GM18951 (cell line): ENCODE data around the gene RPRD2.

Experiments used
- POLR2A ChIP-seq: IDR thresholded peaks from 4 replicates; pipeline ENCODE4 v1.6.1; 2011; ENCODE audit warnings: mild to moderate bottlenecking; ENCODE audit not compliant: insufficient read length, insufficient read depth; ENCODE audit errors: extremely low read depth
- in situ Hi-C: fragments of 300-500 bp; cut with MboI; formaldehyde crosslinking; loops from one replicate; pipeline ENCODE4 v1.12.0; 2022; ENCODE audit warnings: low sequenced_read_pairs, mixed read lengths, inconsistent platforms; ENCODE audit not compliant: unreplicated experiment

Gene RPRD2

DNA sequence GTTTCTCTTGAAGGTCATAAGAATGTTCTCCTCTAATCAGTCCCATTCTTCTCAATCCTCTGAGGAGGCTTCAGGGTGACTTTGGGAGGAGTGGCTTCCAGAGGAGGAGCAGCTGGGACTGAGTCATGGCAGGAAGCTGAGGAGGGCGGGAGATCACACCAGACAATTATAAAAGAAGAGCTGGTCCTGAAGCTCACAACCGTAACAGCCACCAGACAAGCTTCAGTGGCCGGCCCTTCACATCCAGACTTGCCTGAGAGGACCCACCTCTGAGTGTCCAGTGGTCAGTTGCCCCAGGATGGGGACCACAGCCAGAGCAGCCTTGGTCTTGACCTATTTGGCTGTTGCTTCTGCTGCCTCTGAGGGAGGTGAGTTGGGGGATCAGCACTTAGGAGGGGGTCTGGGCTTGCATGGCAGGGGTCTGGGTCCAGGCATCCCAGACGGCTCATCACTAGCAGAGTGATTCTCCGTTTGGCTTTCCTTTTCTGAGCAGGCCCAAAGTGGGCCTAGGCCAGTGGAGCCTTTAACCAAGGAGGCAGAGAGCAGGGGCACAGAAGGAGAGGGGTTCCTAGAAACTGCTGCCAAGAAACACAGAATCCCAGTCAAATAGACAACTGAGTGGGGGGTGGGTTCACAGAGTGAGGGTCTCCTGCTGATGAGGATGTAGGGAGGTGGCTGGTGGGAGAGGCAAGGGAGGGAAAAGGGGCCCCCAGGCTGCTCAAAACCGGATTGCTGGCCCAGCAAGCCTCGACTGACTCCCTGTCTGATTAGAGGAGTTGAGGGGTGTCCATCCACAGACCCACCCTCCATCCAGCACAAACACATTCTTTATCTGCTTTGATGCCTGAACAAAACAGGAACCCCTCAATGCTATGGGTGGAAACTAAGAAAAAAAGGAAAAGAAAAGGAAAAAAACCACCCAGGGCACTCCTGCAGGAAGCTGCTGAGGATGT lies 144.2 kb downstream of the RPRD2 start, which contains the start of gene ECM1:
ECM1 (plus strand) TSS at position 198 of the 953 bp plus-strand sequence; CDS start at position 299, 101 bp downstream.
- TF ChIP-seq POLR2A = no peak
- in situ Hi-C loops = no loop called here

DNA sequence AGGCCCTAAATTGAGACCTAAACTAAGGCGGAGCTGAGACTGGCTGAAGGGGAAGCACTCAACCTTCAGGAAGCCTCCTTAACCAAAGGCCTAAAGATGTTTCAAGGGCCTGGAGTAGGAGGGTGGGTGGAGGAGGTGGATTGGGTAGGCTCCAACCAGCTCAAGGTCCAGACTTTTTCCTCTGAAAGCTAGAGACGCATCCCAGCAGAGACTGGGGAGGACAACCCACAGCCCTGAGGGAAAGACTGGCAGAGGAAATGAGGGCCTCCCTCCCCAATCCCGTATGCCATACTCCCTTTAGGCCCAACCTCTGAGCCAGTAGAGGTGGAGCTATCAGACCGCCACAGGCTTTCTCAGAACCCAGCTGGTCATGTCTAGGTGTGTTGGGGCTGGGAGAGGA lies 145.0 kb downstream of the RPRD2 start:
- no peak for TF ChIP-seq POLR2A
- in situ Hi-C loops = no loop called here

DNA sequence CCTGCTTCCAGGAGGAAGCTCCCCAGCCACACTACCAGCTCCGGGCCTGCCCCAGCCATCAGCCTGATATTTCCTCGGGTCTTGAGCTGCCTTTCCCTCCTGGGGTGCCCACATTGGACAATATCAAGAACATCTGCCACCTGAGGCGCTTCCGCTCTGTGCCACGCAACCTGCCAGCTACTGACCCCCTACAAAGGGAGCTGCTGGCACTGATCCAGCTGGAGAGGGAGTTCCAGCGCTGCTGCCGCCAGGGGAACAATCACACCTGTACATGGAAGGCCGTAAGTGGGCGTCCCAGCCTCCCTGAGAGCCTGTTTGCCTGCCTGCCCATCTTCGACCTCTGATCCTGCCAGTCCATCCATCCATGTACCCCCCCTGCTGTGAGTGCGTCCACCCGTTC lies 147.6 kb downstream of the RPRD2 start:
- in situ Hi-C loops = no loop called here
- no peak for TF ChIP-seq POLR2A

DNA sequence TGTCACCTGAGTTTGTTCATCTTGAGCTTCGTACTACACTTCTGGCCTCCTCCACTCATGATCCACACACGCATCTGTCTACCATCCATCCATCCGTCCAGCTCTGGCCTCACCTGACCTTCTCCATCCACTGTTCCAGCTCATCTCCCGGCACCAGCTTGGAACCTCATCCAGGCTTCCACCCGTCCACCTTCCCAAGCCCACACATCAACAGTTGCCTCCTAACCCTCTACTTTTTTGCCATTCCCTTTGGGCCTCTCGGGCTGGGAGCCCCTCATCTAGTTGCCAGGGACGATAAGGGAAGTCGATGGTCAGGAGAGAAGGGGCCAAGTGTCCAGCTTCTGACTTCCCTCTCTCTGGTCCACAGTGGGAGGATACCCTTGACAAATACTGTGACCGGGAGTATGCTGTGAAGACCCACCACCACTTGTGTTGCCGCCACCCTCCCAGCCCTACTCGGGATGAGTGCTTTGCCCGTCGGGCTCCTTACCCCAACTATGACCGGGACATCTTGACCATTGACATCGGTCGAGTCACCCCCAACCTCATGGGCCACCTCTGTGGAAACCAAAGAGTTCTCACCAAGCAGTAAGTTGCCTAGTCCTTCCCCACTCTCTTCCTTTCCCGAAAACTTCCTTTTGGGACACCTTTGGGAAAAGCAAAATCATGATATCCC lies 148.2 kb downstream of the RPRD2 start:
- no peak for TF ChIP-seq POLR2A
- in situ Hi-C loops = no loop called here

DNA sequence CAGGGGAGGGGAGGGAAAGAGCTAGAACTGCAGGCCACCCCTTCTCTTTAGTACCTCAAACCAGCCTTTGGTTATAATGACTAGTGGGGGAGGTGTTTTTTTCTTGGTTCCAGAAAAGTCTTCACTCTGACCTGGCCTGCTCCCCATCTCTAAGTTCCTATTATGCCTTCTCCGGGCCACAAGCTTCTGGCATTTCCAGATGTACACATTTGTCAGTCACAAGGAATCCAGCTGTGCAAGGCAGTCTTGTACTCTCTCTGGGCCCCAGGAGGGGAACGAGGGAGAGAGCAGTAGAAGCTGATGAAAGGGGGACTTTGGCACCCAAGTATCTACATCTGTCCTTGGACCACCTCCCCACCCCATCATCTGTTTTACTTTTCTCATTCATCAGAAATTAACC lies 148.9 kb downstream of the RPRD2 start:
- in situ Hi-C loops = no loop called here
- TF ChIP-seq POLR2A = no peak

DNA sequence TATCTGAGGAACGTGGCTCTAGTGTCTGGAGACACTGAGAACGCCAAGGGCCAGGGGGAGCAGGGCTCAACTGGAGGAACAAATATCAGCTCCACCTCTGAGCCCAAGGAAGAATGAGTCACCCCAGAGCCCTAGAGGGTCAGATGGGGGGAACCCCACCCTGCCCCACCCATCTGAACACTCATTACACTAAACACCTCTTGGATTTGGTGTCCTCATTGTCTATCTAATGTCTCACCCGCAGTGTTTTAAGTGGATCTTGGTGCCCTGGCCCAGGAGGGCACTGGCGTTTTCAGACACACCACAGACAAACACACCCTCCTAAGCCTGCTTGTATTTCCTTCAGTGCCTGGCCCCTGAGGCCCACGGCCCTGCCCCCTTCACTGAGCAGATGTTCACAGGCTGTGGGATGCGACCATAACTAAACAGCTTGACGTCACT lies 149.4 kb downstream of the RPRD2 start:
- TF ChIP-seq POLR2A = no peak
- in situ Hi-C loops = no loop called here

DNA sequence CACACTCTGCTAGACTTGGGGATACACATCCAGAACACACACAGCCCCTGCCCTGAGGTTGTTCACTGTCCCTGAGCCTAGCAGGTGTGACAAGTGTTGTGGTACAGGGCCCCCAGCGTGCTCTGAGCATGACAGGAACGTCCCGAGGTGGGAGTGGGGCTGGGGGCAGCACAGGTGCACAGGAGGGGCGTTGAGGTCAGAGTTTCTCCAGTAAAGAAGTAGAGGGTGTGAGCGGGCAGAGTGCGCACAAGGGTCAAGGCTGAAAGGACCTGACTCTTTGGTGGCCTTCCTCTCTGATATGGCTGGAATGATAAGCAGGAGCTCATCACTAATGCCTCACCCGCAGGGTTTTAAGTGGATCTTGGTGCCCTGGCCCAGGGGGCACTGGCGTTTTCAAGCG lies 150.3 kb downstream of the RPRD2 start:
- TF ChIP-seq POLR2A = no peak
- in situ Hi-C loops = no loop called here

DNA sequence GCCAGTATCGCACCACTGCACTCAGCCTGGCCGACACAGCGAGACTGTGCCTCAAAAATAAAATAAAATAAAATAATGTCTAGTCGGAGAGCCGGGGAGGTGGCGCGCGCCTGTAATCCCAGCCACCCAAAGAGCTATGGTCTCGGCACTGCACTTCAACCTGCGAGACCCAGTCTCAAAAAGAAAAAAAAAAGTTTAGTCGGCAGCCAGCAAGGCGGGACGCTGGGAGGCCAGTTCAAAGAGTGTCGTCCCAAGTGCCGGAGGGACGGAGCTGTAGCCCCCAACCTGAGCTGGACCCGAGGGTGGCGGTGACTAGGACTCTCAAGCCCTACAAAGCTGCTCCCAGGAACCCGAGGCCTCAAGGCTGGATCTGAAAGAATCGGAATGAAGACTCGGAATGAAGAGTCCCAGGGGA lies 151.0 kb downstream of the RPRD2 start:
- in situ Hi-C loops = no loop called here
- TF ChIP-seq POLR2A = no peak

DNA sequence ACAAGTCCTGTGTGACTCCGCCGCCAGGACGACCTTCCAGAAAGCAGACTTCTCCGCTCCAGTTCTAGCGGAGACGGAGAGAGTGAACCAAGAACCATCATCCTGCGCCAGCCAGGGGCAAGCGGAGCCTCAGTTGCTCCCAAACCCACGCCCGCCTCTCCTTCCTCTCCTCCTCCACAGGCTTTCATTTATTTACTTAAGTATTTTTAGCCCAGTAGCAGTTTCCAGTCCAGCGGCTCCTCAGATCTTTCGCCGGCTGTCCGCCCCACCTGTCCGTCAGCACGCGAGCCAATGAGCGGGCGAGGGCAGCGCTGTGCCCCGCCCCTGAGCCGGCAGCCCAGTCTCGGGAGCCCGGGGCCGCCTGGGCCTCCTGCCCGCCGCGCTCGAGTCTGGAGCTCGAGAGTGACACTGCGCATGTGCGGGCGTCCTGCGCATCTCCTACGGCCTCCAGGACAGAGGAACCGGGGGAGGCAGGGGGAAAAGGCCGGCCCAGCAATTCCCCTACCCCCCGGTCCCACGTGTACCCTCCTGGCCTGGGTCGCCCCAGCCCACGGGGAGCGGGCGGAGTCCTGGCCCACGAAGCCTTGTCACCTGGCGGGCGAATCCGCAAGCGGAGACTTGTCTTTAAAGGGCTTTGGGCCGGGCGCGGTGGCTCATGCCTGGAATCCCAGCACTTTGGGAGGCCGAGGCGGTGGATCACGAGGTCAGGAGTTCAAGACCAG lies 151.5 kb downstream of the RPRD2 start, which contains the start of gene FALEC:
FALEC (plus strand) TSS at position 425 of the 722 bp plus-strand sequence.
- peak; percentile 66 for TF ChIP-seq POLR2A
- in situ Hi-C loops = no loop called here

DNA sequence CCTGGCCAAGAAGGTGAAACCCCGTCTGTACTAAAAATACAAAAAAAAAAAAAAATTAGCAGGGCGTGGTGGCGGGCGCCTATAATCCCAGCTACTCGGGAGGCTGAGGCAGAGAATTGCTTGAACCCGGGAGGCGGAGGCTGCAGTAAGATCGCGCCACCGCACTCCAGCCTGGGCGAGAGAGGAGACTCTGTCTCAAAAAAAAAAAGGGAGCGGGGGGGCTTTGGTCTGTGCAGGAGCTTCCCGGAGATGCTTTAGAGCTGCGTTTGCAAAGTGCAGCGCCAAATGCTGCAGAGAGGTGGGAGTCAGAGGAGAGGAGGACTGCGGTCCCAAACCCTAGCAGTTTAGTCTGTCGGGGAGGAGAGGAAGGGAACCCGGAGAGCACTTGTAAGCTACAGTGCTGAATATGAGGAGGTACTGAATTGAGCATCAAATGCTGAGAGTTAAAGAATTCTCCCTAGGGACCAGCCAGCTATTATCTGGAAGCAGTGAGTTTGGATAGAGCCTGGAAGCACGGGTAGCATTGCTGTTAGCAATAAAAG lies 152.2 kb downstream of the RPRD2 start:
- no peak for TF ChIP-seq POLR2A
- in situ Hi-C loops = no loop called here

DNA sequence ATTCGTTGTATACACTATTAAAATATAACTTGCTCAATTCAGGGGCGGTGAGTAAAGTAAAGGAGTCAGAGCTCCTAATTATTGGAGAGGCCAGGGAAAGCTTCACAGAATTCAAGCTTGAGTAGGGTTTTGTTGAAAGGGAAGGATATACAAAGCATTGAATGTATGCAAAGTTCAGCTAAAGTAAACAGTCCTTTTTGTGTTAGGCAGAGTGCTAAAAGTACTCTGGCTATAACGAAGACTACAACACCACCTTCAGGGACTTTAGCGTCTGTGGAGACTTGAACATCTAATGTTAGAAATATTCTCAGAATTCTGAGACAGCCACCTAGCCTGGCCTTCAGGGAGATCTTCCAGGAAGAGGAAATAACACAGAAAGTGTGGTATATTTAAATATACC lies 152.7 kb downstream of the RPRD2 start:
- no peak for TF ChIP-seq POLR2A
- in situ Hi-C loops = no loop called here

DNA sequence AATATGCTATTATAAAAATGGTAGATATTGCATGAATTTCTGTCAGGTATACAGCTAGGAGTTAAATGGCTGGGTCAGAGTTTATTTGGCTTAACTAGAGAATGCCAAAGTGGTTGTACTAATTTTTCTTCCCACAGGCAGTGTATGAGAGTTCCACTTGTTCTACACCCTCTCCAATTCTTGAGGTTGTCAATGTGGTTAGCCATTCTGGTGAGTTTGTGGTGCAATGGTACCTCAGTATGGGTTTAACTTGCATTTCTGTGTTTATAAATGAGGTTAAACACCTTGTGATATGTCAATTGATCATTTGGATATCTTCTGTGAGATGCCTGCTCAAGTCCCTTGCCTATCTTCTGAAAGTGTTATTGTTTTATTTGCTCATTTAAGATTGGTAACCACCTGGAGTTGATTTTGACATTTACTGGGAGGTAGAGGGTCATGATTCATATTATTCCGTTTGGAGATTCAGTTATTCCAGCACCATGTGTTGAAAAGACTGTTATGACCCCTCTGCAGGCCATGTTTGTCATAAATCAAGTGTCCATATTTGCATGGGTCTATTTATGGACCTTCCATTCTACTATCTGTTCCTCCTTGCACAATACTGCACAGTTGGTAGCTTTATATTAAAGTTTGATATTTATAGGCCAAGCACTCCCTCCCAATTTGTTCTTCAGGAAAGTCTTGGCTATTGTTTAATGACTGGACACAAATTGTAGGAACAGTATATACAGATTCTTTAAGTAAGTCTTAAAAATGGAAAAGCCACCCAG lies 157.4 kb downstream of the RPRD2 start:
- in situ Hi-C loops = no loop called here
- no peak for TF ChIP-seq POLR2A
